ENCODE measurements around the gene PTPRG. TPM values are rescaled to one million over a fixed set of nuclear protein-coding genes. Genes with fewer than 3 reads are reported as not detected.
"Not testable (repeated sequence)": the region's sequence is repeated elsewhere in the genome, so short reads cannot be mapped to it uniquely, and the experiment has no call there.

Gene PTPRG
- total RNA-seq, 2 experiments from 2014 or later, result not detected

- H3K9me3 Mint-ChIP-seq (ENCODE audit: insufficient read depth), result no peaks in the 10 kb centered on the region
- ATAC-seq, result no peak
- no peaks in the 10 kb centered on the region for H3K36me3 Mint-ChIP-seq (ENCODE audit: low read depth)
- DNase-seq, result no peak
- H3K27ac Mint-ChIP-seq, result no peak overlapping the region
- H3K4me1 Mint-ChIP-seq (ENCODE audit: low read depth), result no peaks in the 10 kb centered on the region
- H3K27me3 Mint-ChIP-seq (ENCODE audit: low read depth), result no peaks in the 10 kb centered on the region
- ChIA-PET POLR2A (no interaction called here), CTCF (no interaction called here)
- no peak overlapping the region for H3K4me3 Mint-ChIP-seq
Measured at GRCh38 chr3:61690016-61690415, 128.6 kb downstream of the PTPRG start.

DNA sequence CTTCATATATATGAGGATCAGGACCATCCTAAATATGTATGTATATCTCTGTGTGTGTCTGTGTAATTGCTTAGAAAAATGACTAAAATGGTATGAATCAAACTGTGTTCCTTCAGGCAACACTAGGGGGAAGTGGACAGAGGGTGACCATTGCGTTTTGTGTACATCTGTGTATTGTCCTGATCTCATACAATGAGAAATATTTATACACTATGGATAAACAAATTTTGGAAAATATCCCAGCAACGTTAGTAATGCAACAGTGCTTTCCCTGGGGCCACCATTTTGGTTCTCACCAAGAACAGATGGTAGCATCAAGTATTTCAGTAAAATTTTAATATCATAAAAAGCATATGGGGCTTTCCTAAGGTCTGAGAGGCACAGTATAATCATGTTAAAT, 130.1 kb downstream of the PTPRG start:
- no peak overlapping the region for H3K4me3 Mint-ChIP-seq
- no peaks in the 10 kb centered on the region for H3K9me3 Mint-ChIP-seq (ENCODE audit: insufficient read depth)
- CTCF ChIA-PET, result no interaction called here
- no peaks in the 10 kb centered on the region for H3K27me3 Mint-ChIP-seq (ENCODE audit: low read depth)
- H3K4me1 Mint-ChIP-seq (ENCODE audit: low read depth), result no peaks in the 10 kb centered on the region
- POLR2A ChIA-PET, result no interaction called here
- ATAC-seq (no peak), DNase-seq (no peak)
- no peaks in the 10 kb centered on the region for H3K36me3 Mint-ChIP-seq (ENCODE audit: low read depth)
- H3K27ac Mint-ChIP-seq, result no peak overlapping the region

GRCh38 chr3:61697301-61697700, 135.9 kb downstream of the PTPRG start:
- Mint-ChIP-seq H3K36me3 (ENCODE audit: low read depth) (no peaks in the 10 kb centered on the region), H3K4me3 (no peak overlapping the region), H3K27ac (no peak overlapping the region), H3K27me3 (ENCODE audit: low read depth) (no peaks in the 10 kb centered on the region), H3K4me1 (ENCODE audit: low read depth) (no peaks in the 10 kb centered on the region), H3K9me3 (ENCODE audit: insufficient read depth) (no peaks in the 10 kb centered on the region)
- DNase-seq, result no peak
- POLR2A ChIA-PET, result no interaction called here
- ATAC-seq, result no peak
- CTCF ChIA-PET, result no interaction called here

GRCh38 chr3:61698278-61699072, 137.1 kb downstream of the PTPRG start:
- H3K4me3 Mint-ChIP-seq, CTCF ChIA-PET: not testable (repeated sequence)

DNA sequence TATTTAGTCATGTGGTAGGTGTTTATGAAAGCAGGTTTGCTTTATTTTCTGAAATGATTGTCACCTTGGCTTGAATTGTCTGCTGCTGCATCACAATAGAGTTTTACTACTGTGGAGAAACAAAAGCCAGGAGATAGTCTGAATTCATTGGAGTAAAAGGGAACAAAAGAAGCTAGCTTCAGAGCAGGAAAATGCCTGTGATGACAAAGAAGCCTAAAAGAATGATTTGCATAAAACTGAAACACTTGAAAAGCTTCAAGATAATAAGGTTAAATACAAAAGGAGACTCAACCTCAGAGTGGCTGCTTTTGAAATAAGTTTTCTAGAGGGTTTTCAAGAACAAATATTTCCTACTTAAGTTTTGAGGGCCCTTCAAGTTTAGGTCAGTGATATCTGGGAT, 138.3 kb downstream of the PTPRG start:
- Mint-ChIP-seq H3K4me1 (ENCODE audit: low read depth) (no peaks in the 10 kb centered on the region), H3K9me3 (ENCODE audit: insufficient read depth) (no peaks in the 10 kb centered on the region), H3K4me3 (no peak overlapping the region), H3K36me3 (ENCODE audit: low read depth) (no peaks in the 10 kb centered on the region), H3K27ac (no peak overlapping the region), H3K27me3 (ENCODE audit: low read depth) (no peaks in the 10 kb centered on the region)
- CTCF ChIA-PET, result no interaction called here
- no peak for DNase-seq
- POLR2A ChIA-PET, result no interaction called here
- no peak for ATAC-seq

More at GRCh38 chr3:61698278-61699072, 137.1 kb downstream of the PTPRG start:
- DNase-seq; ATAC-seq; H3K4me1 Mint-ChIP-seq (ENCODE audit: low read depth); H3K9me3 Mint-ChIP-seq (ENCODE audit: insufficient read depth); H3K36me3 Mint-ChIP-seq (ENCODE audit: low read depth); POLR2A ChIA-PET; H3K27me3 Mint-ChIP-seq (ENCODE audit: low read depth); H3K27ac Mint-ChIP-seq: not testable (repeated sequence)

- ATAC-seq, result no peak
Measured at GRCh38 chr3:61701011-61701410, 139.6 kb downstream of the PTPRG start.

DNA sequence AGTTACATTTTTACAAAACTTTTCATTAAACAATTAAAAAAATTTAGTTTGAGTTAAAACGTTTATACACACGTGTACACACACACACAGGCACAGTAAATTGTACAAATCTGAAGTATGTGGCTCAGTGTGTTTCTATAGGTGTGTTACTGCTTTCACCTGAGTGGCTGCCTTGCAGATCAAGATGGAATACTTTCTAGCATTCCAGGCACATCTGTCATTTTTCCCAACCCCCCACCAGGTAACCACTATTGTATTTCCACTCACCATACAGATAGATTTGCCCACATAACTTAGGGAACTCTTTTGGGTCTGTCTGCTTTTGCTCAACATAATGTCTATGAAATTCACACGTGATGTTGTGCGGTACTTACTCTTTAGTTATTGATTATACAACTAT, 141.1 kb downstream of the PTPRG start:
- POLR2A ChIA-PET, result no interaction called here

More at GRCh38 chr3:61701011-61701410, 139.6 kb downstream of the PTPRG start:
- Mint-ChIP-seq H3K4me3 (no peak overlapping the region), H3K27me3 (ENCODE audit: low read depth) (no peaks in the 10 kb centered on the region), H3K9me3 (ENCODE audit: insufficient read depth) (no peaks in the 10 kb centered on the region), H3K36me3 (ENCODE audit: low read depth) (no peaks in the 10 kb centered on the region), H3K4me1 (ENCODE audit: low read depth) (no peaks in the 10 kb centered on the region), H3K27ac (no peak overlapping the region)
- no peak for DNase-seq
- POLR2A ChIA-PET, result no interaction called here
- CTCF ChIA-PET, result no interaction called here

GRCh38 chr3:61704807-61705206, 143.4 kb downstream of the PTPRG start:
- POLR2A ChIA-PET, result no interaction called here
- H3K4me1 Mint-ChIP-seq (ENCODE audit: low read depth), result no peaks in the 10 kb centered on the region
- H3K9me3 Mint-ChIP-seq (ENCODE audit: insufficient read depth), result no peaks in the 10 kb centered on the region
- ATAC-seq (no peak), DNase-seq (no peak)
- CTCF ChIA-PET, result no interaction called here
- no peak overlapping the region for H3K4me3 Mint-ChIP-seq
- no peaks in the 10 kb centered on the region for H3K27me3 Mint-ChIP-seq (ENCODE audit: low read depth)
- no peaks in the 10 kb centered on the region for H3K36me3 Mint-ChIP-seq (ENCODE audit: low read depth)
- H3K27ac Mint-ChIP-seq, result no peak overlapping the region

More for the DNA sequence above, 141.1 kb downstream of the PTPRG start:
- H3K4me3 Mint-ChIP-seq, result no peak overlapping the region
- H3K9me3 Mint-ChIP-seq (ENCODE audit: insufficient read depth), result no peaks in the 10 kb centered on the region
- ATAC-seq (no peak), DNase-seq (no peak)
- H3K27me3 Mint-ChIP-seq (ENCODE audit: low read depth), result no peaks in the 10 kb centered on the region
- H3K27ac Mint-ChIP-seq, result no peak overlapping the region
- no peaks in the 10 kb centered on the region for H3K4me1 Mint-ChIP-seq (ENCODE audit: low read depth)
- CTCF ChIA-PET, result no interaction called here
- no peaks in the 10 kb centered on the region for H3K36me3 Mint-ChIP-seq (ENCODE audit: low read depth)

- H3K27ac Mint-ChIP-seq, result no peak overlapping the region
- no peaks in the 10 kb centered on the region for H3K27me3 Mint-ChIP-seq (ENCODE audit: low read depth)
- no peaks in the 10 kb centered on the region for H3K4me1 Mint-ChIP-seq (ENCODE audit: low read depth)
- no peak overlapping the region for H3K4me3 Mint-ChIP-seq
- no peaks in the 10 kb centered on the region for H3K36me3 Mint-ChIP-seq (ENCODE audit: low read depth)
- ChIA-PET POLR2A (no interaction called here), CTCF (no interaction called here)
- ATAC-seq (no peak), DNase-seq (no peak)
- H3K9me3 Mint-ChIP-seq (ENCODE audit: insufficient read depth), result peaks cover 2% of the 10 kb centered on the region
Measured at GRCh38 chr3:61707492-61707891, 146.1 kb downstream of the PTPRG start.

- H3K9me3 Mint-ChIP-seq (ENCODE audit: insufficient read depth); H3K27me3 Mint-ChIP-seq (ENCODE audit: low read depth); CTCF ChIA-PET; H3K27ac Mint-ChIP-seq; DNase-seq; H3K4me1 Mint-ChIP-seq (ENCODE audit: low read depth); H3K4me3 Mint-ChIP-seq; POLR2A ChIA-PET; ATAC-seq; H3K36me3 Mint-ChIP-seq (ENCODE audit: low read depth): not testable (repeated sequence)
Measured at GRCh38 chr3:61710920-61711319, 149.5 kb downstream of the PTPRG start.

DNA sequence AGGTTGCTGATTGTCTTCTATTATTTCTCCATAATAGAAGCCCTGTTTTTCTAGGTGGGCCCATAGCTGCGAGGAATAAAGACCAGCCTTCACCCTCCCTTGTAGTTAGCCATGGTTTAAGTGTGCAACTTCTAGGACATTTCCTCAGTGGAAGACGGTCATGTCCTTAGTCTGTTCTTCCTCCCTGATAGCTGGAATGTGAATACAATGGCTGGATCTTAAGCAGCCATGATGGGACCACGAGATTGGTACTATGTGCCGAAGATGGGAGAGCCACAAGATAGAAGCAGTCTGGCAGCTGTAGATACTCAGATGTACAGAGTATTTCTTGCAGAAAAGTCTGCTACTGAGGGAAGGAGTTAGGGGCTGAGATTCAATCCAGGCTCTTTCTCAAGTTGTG, 152.9 kb downstream of the PTPRG start:
- no peaks in the 10 kb centered on the region for H3K27me3 Mint-ChIP-seq (ENCODE audit: low read depth)
- no peak for DNase-seq
- no peaks in the 10 kb centered on the region for H3K36me3 Mint-ChIP-seq (ENCODE audit: low read depth)
- peaks cover 3% of the 10 kb centered on the region for H3K9me3 Mint-ChIP-seq (ENCODE audit: insufficient read depth)
- H3K27ac Mint-ChIP-seq, result no peak overlapping the region
- no peak for ATAC-seq
- CTCF ChIA-PET, result no interaction called here
- H3K4me1 Mint-ChIP-seq (ENCODE audit: low read depth), result no peaks in the 10 kb centered on the region
- no peak overlapping the region for H3K4me3 Mint-ChIP-seq
- POLR2A ChIA-PET, result no interaction called here

- Mint-ChIP-seq H3K36me3 (ENCODE audit: low read depth) (no peaks in the 10 kb centered on the region), H3K27ac (no peak overlapping the region), H3K9me3 (ENCODE audit: insufficient read depth) (peaks cover 3% of the 10 kb centered on the region), H3K4me1 (ENCODE audit: low read depth) (no peaks in the 10 kb centered on the region), H3K4me3 (no peak overlapping the region), H3K27me3 (ENCODE audit: low read depth) (no peaks in the 10 kb centered on the region)
- DNase-seq, result no peak
- ATAC-seq, result no peak
- ChIA-PET CTCF (interaction anchor here (0.6 kb wide), 1 partner anchor 807 kb away, joined by 4 read pairs; no protein-coding TSS in a partner anchor), POLR2A (no interaction called here)
Measured at GRCh38 chr3:61715886-61716527, 154.6 kb downstream of the PTPRG start.

GRCh38 chr3:61716693-61717092, 155.3 kb downstream of the PTPRG start:
- ATAC-seq, CTCF ChIA-PET: not testable (repeated sequence)

More at GRCh38 chr3:61716693-61717092, 155.3 kb downstream of the PTPRG start:
- DNase-seq; H3K9me3 Mint-ChIP-seq (ENCODE audit: insufficient read depth); H3K36me3 Mint-ChIP-seq (ENCODE audit: low read depth); H3K27me3 Mint-ChIP-seq (ENCODE audit: low read depth); POLR2A ChIA-PET; H3K27ac Mint-ChIP-seq; H3K4me3 Mint-ChIP-seq; H3K4me1 Mint-ChIP-seq (ENCODE audit: low read depth): not testable (repeated sequence)

Data from activated CD8-positive, alpha-beta T cell treated with anti-CD3 and anti-CD28 coated beads, Interleukin-2, amount 10 ng/mL, durations not matched to agents 7 days and 5 days (primary cell).